ENCODE results near the gene APOB. TPM values are rescaled to one million over a fixed set of nuclear protein-coding genes. Genes with fewer than 3 reads are reported as not detected.

The APOB gene
- total and polyA plus RNA-seq, 2 of the 13 experiments (the other 11 are each of a cell fraction or from before 2014, with no cell fraction given): 1,569 to 2,515 TPM

DNA sequence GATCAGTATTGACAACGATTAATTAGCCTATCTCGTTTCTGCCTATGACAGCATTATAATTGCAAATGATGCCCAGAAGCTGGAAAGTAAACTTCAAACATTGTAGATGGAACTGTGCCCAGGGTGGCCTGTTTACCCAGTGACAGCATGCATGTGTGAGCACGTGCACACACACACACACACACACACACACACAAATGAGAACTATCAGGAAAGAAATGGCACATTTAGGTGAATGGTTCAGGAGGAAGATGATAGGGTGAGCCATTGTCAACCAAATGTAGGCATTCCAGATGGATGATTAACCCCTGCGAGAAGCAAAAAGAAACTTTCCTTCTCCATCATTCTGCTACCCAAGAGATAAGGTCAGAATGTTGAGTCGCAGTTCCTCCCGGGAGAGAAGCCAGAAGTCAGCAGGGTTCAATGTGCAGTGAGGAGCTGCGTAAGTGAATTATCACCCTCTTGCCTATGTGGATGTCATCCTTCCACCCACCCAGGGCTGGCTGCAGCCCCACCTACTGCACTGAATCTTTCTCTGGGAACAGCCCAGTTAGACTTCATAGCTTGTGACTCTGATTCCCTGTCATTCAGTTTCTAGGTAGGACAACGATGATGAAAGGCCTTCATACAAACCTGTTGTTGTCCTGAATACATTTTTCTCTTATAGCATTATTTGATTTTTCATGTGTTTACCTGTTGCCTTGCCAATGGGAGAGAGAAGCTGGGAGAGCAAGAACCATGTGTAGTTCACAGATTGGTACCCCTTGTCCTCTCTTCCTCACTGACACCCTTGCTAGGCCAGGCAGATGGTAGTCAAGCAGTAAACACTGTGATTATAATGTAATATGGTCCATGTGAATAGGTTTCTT, 3.5 kb upstream of the APOB start (continued):
- TF ChIP-seq, protein P1, sequence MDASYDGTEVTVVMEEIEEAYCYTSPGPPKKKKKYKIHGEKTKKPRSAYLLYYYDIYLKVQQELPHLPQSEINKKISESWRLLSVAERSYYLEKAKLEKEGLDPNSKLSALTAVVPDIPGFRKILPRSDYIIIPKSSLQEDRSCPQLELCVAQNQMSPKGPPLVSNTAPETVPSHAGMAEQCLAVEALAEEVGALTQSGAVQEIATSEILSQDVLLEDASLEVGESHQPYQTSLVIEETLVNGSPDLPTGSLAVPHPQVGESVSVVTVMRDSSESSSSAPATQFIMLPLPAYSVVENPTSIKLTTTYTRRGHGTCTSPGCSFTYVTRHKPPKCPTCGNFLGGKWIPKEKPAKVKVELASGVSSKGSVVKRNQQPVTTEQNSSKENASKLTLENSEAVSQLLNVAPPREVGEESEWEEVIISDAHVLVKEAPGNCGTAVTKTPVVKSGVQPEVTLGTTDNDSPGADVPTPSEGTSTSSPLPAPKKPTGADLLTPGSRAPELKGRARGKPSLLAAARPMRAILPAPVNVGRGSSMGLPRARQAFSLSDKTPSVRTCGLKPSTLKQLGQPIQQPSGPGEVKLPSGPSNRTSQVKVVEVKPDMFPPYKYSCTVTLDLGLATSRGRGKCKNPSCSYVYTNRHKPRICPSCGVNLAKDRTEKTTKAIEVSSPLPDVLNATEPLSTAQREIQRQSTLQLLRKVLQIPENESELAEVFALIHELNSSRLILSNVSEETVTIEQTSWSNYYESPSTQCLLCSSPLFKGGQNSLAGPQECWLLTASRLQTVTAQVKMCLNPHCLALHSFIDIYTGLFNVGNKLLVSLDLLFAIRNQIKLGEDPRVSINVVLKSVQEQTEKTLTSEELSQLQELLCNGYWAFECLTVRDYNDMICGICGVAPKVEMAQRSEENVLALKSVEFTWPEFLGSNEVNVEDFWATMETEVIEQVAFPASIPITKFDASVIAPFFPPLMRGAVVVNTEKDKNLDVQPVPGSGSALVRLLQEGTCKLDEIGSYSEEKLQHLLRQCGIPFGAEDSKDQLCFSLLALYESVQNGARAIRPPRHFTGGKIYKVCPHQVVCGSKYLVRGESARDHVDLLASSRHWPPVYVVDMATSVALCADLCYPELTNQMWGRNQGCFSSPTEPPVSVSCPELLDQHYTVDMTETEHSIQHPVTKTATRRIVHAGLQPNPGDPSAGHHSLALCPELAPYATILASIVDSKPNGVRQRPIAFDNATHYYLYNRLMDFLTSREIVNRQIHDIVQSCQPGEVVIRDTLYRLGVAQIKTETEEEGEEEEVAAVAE (CRISPR knock-in tag; IDR thresholded peaks at IDR 0.05; ENCODE audit: borderline replicate concordance): 0 out of 2 replicates have a peak, but pooled peaks have one; percentile 48
- TF ChIP-seq, protein P2, sequence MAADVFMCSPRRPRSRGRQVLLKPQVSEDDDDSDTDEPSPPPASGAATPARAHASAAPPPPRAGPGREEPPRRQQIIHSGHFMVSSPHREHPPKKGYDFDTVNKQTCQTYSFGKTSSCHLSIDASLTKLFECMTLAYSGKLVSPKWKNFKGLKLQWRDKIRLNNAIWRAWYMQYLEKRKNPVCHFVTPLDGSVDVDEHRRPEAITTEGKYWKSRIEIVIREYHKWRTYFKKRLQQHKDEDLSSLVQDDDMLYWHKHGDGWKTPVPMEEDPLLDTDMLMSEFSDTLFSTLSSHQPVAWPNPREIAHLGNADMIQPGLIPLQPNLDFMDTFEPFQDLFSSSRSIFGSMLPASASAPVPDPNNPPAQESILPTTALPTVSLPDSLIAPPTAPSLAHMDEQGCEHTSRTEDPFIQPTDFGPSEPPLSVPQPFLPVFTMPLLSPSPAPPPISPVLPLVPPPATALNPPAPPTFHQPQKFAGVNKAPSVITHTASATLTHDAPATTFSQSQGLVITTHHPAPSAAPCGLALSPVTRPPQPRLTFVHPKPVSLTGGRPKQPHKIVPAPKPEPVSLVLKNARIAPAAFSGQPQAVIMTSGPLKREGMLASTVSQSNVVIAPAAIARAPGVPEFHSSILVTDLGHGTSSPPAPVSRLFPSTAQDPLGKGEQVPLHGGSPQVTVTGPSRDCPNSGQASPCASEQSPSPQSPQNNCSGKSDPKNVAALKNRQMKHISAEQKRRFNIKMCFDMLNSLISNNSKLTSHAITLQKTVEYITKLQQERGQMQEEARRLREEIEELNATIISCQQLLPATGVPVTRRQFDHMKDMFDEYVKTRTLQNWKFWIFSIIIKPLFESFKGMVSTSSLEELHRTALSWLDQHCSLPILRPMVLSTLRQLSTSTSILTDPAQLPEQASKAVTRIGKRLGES (CRISPR knock-in tag; IDR thresholded peaks at IDR 0.05; ENCODE audit: borderline replicate concordance): peak; percentile 89; the same call in 1 of the 2 replicates
- TF ChIP-seq NFRKB (IDR thresholded peaks at IDR 0.05) (no peak), SALL1 (CRISPR knock-in tag; IDR thresholded peaks at IDR 0.05) (peak; percentile 90), ZMYM4 (CRISPR knock-in tag; IDR thresholded peaks at IDR 0.05) (peak; percentile 49), ETV6 (CRISPR knock-in tag; conservative IDR thresholded peaks at IDR 0.05) (no peak), NFE2L2 (IDR thresholded peaks at IDR 0.05; ENCODE audit: low read length) (no peak), YEATS4 (CRISPR knock-in tag; IDR thresholded peaks at IDR 0.05; ENCODE audit: borderline replicate concordance) (no peak), MIER2 (CRISPR knock-in tag; IDR thresholded peaks at IDR 0.05) (peak; percentile 30; the same call in 1 of the 2 replicates), TP53 (CRISPR knock-in tag; conservative IDR thresholded peaks at IDR 0.05) (no peak), ARNT (IDR thresholded peaks at IDR 0.05) (no peak), ATF7 (IDR thresholded peaks at IDR 0.05) (peak; percentile 36; the same call in 1 of the 2 replicates), ATF7 (CRISPR knock-in tag; IDR thresholded peaks at IDR 0.05) (no peak), SMAD9 (CRISPR knock-in tag; IDR thresholded peaks at IDR 0.05) (0 out of 2 replicates have a peak, but pooled peaks have one; percentile 55), ZFYVE20 (CRISPR knock-in tag; IDR thresholded peaks at IDR 0.05; ENCODE audit: borderline replicate concordance, low read depth) (no peak)
- TF ChIP-seq, protein P3, sequence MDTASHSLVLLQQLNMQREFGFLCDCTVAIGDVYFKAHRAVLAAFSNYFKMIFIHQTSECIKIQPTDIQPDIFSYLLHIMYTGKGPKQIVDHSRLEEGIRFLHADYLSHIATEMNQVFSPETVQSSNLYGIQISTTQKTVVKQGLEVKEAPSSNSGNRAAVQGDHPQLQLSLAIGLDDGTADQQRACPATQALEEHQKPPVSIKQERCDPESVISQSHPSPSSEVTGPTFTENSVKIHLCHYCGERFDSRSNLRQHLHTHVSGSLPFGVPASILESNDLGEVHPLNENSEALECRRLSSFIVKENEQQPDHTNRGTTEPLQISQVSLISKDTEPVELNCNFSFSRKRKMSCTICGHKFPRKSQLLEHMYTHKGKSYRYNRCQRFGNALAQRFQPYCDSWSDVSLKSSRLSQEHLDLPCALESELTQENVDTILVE (CRISPR knock-in tag; IDR thresholded peaks at IDR 0.05): peak; percentile 85
- TF ChIP-seq, protein P4, sequence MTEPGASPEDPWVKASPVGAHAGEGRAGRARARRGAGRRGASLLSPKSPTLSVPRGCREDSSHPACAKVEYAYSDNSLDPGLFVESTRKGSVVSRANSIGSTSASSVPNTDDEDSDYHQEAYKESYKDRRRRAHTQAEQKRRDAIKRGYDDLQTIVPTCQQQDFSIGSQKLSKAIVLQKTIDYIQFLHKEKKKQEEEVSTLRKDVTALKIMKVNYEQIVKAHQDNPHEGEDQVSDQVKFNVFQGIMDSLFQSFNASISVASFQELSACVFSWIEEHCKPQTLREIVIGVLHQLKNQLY (CRISPR knock-in tag; IDR thresholded peaks at IDR 0.05): peak; percentile 88
- TF ChIP-seq, protein P5, sequence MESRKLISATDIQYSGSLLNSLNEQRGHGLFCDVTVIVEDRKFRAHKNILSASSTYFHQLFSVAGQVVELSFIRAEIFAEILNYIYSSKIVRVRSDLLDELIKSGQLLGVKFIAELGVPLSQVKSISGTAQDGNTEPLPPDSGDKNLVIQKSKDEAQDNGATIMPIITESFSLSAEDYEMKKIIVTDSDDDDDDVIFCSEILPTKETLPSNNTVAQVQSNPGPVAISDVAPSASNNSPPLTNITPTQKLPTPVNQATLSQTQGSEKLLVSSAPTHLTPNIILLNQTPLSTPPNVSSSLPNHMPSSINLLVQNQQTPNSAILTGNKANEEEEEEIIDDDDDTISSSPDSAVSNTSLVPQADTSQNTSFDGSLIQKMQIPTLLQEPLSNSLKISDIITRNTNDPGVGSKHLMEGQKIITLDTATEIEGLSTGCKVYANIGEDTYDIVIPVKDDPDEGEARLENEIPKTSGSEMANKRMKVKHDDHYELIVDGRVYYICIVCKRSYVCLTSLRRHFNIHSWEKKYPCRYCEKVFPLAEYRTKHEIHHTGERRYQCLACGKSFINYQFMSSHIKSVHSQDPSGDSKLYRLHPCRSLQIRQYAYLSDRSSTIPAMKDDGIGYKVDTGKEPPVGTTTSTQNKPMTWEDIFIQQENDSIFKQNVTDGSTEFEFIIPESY (CRISPR knock-in tag; IDR thresholded peaks at IDR 0.05): 0 out of 2 replicates have a peak, but pooled peaks have one; percentile 14

Data from HepG2 (cell line).